HEK293 (cell line): Measurements from ENCODE around the gene CRYGN.

Experiments used
- REPIN1 ChIP-seq: fragments of 450-650 bp; formaldehyde crosslinking; IDR thresholded peaks from 2 replicates; pipeline ENCODE4 v1.5.1; 2017; ENCODE audit warnings: missing biosample characterization, missing genetic modification characterization, low read depth
- YY1 ChIP-seq: fragments of 450-650 bp; formaldehyde crosslinking; IDR thresholded peaks from 2 replicates; pipeline ENCODE4 v1.5.1; 2018; ENCODE audit warnings: missing biosample characterization, missing genetic modification characterization
- ZNF274 ChIP-seq, 2 experiments: fragments of 200-500 bp in 1 of 2; fragments of 450-650 bp in 1 of 2; sonication (Bioruptor generic) in 1 of 2; formaldehyde crosslinking in 1 of 2; IDR thresholded peaks; 2 replicates each; pipeline versions ENCODE4 v1.5.1 to v1.6.1; 2014 to 2016; ENCODE audit warnings: borderline replicate concordance in 1 of 2, inconsistent platforms in 1 of 2, low read length in 1 of 2, missing biosample characterization in 1 of 2, missing genetic modification characterization in 1 of 2
- ZNF394 ChIP-seq: fragments of 450-650 bp; formaldehyde crosslinking; IDR thresholded peaks from 2 replicates; pipeline ENCODE4 v1.5.1; 2016; ENCODE audit warnings: missing biosample characterization, missing genetic modification characterization, mild to moderate bottlenecking, moderate library complexity, borderline replicate concordance
- ZNF670 ChIP-seq: fragments of 450-650 bp; formaldehyde crosslinking; IDR thresholded peaks from 2 replicates; pipeline ENCODE4 v1.5.1; 2016; ENCODE audit warnings: missing biosample characterization, missing genetic modification characterization, low read depth
- TF ChIP-seq, protein P1 (sequence below): fragments of 450-650 bp; formaldehyde crosslinking; IDR thresholded peaks from 2 replicates; pipeline ENCODE4 v1.5.1; 2016; ENCODE audit warnings: missing biosample characterization, missing genetic modification characterization
- TF ChIP-seq, protein P2 (sequence below): fragments of 450-650 bp; formaldehyde crosslinking; IDR thresholded peaks from 2 replicates; pipeline ENCODE4 v1.5.1; 2016; ENCODE audit warnings: missing biosample characterization, missing genetic modification characterization
- TF ChIP-seq, protein P3 (sequence below): fragments of 450-650 bp; formaldehyde crosslinking; IDR thresholded peaks from 2 replicates; pipeline ENCODE4 v1.5.1; 2016; ENCODE audit warnings: missing biosample characterization, missing genetic modification characterization

DNA sequence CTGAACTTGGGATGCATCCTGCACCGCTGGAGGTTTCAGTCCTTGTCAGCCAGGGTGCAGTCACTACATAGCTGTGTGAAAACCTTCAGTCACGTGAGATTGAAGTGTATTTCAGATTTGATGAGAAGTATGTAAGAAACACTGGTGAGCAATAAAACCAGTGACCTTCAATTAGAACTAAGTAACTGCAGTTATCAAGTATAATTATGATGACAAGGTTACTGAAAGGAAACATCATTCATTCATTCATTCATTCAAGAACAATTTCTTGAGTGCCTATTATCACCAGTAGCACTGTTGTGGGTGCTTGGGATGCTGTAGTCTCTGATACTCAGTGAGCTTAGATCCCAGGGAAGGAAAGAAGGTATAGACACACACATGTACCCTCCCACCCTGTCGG, 46.1 kb upstream of the CRYGN start:
- TF ChIP-seq ZNF670 (tag by site-specific recombination) (no peak), ZNF274 (IDR thresholded peaks at IDR 0.05; ENCODE audit: low read length) (no peak), ZNF274 (tag by site-specific recombination; IDR thresholded peaks at IDR 0.05; ENCODE audit: borderline replicate concordance) (no peak), YY1 (tag by site-specific recombination) (no peak), REPIN1 (no peak), ZNF394 (tag by site-specific recombination) (no peak)
- TF ChIP-seq, protein P1, sequence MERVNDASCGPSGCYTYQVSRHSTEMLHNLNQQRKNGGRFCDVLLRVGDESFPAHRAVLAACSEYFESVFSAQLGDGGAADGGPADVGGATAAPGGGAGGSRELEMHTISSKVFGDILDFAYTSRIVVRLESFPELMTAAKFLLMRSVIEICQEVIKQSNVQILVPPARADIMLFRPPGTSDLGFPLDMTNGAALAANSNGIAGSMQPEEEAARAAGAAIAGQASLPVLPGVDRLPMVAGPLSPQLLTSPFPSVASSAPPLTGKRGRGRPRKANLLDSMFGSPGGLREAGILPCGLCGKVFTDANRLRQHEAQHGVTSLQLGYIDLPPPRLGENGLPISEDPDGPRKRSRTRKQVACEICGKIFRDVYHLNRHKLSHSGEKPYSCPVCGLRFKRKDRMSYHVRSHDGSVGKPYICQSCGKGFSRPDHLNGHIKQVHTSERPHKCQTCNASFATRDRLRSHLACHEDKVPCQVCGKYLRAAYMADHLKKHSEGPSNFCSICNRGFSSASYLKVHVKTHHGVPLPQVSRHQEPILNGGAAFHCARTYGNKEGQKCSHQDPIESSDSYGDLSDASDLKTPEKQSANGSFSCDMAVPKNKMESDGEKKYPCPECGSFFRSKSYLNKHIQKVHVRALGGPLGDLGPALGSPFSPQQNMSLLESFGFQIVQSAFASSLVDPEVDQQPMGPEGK (tag by site-specific recombination) = no peak
- TF ChIP-seq, protein P2, sequence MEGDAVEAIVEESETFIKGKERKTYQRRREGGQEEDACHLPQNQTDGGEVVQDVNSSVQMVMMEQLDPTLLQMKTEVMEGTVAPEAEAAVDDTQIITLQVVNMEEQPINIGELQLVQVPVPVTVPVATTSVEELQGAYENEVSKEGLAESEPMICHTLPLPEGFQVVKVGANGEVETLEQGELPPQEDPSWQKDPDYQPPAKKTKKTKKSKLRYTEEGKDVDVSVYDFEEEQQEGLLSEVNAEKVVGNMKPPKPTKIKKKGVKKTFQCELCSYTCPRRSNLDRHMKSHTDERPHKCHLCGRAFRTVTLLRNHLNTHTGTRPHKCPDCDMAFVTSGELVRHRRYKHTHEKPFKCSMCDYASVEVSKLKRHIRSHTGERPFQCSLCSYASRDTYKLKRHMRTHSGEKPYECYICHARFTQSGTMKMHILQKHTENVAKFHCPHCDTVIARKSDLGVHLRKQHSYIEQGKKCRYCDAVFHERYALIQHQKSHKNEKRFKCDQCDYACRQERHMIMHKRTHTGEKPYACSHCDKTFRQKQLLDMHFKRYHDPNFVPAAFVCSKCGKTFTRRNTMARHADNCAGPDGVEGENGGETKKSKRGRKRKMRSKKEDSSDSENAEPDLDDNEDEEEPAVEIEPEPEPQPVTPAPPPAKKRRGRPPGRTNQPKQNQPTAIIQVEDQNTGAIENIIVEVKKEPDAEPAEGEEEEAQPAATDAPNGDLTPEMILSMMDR (tag by site-specific recombination) = no peak
- TF ChIP-seq, protein P3, sequence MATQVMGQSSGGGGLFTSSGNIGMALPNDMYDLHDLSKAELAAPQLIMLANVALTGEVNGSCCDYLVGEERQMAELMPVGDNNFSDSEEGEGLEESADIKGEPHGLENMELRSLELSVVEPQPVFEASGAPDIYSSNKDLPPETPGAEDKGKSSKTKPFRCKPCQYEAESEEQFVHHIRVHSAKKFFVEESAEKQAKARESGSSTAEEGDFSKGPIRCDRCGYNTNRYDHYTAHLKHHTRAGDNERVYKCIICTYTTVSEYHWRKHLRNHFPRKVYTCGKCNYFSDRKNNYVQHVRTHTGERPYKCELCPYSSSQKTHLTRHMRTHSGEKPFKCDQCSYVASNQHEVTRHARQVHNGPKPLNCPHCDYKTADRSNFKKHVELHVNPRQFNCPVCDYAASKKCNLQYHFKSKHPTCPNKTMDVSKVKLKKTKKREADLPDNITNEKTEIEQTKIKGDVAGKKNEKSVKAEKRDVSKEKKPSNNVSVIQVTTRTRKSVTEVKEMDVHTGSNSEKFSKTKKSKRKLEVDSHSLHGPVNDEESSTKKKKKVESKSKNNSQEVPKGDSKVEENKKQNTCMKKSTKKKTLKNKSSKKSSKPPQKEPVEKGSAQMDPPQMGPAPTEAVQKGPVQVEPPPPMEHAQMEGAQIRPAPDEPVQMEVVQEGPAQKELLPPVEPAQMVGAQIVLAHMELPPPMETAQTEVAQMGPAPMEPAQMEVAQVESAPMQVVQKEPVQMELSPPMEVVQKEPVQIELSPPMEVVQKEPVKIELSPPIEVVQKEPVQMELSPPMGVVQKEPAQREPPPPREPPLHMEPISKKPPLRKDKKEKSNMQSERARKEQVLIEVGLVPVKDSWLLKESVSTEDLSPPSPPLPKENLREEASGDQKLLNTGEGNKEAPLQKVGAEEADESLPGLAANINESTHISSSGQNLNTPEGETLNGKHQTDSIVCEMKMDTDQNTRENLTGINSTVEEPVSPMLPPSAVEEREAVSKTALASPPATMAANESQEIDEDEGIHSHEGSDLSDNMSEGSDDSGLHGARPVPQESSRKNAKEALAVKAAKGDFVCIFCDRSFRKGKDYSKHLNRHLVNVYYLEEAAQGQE (tag by site-specific recombination) = no peak
